Right renal pelvis (tissue), 4 donors: Measurements from ENCODE around the gene PAX5. TPM values are rescaled to one million over a fixed set of nuclear protein-coding genes. Genes with fewer than 3 reads are reported as not detected.

Experiments
- DNase-seq, 4 donors: peaks; one replicate each; pipeline ENCODE4 v3.0.0-alpha.2; 2013; ENCODE audit warnings: low read depth in 4 of 4, low spot score in 3 of 4, missing footprints in 1 of 4
- polyA plus RNA-seq, 4 donors: library from polyadenylated mRNA; unstranded; fragments of 120-200 nt; gene quantifications; one replicate each; pipeline ENCODE4 v1.2.1, GENCODE V29; 2013; ENCODE audit not compliant: insufficient read length in 4 of 4

PAX5 gene
- polyA plus RNA-seq, 4 donors: 0.08 to 0.19 (median 0.16) TPM

DNA sequence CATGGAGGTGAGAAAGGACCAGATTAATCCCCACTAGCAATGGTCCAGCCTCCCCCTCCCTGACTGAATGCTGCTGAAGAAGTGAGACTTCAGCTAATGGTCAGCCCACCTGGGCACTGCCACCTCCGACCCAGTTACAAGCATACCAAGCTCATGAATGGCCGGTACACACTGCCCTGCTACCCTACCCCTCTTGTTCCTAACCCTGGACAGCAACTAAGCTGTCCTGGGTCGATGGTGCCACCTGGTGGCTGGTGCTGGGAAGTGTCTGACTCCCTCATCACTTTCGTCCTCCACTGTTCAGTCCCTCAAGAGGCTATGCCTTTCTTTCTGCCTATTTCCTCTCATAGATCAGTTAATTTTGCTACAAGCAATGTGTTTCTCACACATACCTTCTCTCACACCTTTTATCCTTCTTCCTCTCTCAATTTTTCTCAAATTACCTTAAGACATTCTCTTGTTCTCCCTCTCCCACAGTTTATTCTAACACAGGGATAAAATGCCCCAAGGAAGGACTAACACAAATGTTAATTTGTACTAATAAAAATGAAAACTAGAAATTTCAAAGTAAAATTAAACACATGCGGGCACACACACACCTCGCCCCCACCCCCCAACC is 42.4 kb downstream of the PAX5 start:
- DNase-seq: no peak

DNA sequence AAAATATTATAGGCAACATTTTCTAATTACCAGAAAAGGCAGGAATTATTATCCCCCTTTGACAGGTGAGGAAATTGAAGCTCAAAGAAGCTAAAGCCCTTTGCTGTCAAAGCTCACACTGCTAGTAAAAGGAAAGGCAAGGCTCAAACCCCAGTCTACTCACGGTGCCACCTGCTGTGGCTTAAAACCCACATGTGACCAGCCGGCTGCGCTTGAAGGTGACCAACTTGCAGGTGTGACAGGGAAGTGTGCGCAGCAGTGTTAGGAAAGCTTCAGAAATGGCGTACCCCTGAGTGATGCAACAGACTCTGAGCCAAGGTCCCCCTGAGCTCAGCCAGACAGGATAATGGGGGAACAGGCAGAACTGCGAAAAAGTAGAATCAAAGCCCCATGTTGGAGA is 45.2 kb downstream of the PAX5 start:
- DNase-seq: no peak

DNA sequence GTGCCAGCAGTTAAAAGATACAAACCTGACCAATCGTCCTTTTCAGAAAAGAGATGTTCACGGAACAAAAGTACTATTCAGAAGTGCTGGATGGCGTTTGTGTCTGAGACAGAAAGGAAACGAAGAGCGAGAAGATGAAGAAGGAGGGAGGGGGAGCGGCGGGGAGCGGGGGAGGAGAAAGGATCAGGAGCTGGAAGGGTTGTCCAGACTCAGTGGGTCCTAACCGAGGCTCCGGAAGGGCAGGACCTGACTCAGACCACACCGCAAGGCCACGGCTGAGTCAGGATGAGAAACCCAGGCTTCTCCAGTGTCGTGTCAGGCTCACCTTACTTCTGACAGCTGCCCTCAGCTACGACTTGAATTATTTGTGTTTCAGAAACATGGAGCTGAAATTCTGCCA is 46.2 kb downstream of the PAX5 start:
- DNase-seq: no peak

DNA sequence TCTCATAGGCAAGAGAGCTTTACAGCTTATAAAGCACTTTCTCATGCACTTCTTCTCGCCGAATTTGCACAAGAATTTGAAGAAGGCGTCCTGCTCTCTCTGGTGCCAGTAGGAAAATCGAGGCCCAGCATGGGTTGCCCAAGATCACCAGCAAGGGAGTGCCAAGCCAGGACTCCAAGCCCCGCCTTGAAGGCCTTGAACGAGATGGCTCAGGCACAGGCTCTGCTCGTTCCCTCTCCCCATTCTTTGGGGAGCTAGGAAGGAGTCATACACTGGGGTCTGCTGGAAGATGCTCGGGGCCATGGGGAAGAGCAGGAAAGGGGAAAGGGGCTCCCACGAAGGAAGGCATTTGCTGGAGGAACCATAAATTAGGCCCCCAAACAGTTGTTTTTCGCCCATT is 46.7 kb downstream of the PAX5 start:
- DNase-seq: no peak

DNA sequence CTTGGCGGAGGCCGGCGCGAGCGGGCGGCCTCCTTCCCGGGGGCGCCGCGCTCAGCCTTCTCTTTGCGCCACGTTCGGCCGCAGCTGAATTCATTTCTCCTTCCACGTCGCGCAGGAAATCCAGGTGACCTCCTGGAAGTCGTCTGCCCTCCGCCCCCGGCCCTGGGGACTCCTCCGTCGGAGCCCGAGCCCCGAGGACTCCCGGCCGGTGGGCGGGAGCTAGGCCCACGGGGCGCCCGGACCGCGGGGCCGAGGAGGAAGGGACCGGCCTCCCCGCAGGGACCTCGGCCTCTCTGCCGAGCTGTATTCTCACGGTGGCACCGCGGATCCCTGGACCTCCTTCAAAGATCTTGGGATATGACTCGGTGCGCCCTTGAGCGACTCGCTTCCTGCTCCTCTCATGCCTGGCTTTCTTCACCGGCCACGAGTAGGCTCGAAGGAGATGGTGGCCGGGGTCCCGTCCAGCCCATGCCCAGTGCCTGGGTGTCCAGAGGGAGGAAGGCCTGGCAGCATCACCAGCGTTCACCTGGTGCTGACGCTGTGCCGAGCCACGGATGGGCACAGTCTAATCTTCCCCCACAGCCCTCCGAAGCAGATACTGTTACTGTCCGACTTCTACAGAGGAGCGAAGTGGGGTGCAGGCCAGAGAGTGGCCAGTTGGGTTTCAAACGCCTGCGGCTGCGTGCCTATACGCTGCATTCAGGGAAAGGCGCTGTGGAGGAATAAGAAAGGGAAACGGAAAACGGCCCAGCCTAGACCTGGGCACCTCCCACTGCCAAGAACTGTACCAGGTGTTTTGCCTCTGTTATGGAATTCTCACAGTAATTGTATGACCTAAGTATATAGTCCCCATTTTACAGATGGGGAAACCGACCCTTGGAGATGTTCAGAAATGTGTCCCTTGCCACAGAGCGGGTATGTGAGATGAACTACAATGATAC is 47.3 kb downstream of the PAX5 start:
- DNase-seq: no peak

DNA sequence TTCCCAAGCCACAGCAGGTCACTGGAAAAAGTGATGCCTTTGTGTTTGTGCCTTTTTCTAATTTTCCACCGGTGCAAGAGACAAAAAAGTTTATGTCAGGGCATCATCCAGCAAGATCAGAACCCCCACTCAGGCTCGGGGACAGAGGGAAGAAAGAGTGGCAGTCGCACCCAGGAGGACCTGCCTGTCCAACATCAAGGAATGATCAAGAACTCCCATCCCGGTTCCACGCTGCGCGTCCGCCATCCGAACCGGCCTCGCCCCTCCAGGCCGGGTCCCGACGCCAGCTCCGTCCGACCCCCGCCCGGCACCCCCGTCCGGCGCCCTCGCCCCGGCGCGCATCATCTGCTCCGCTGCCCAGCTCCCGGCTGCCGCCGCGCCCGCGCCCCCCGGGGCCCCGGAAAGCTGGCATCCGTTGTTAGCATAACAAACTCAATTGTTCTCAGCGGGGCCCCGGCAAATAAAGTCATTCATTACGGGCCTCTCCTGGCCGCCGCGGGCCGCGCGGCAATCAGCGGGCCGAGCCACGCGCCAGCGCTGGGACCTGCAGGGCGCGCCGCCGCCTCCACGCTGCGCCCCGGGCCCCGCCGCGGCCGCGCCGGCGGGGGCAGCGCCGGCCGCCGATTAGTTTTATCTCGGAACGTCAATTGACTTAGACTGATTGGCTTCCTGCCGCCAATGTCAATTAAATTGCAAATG is 48.1 kb downstream of the PAX5 start:
- no peak for DNase-seq

DNA sequence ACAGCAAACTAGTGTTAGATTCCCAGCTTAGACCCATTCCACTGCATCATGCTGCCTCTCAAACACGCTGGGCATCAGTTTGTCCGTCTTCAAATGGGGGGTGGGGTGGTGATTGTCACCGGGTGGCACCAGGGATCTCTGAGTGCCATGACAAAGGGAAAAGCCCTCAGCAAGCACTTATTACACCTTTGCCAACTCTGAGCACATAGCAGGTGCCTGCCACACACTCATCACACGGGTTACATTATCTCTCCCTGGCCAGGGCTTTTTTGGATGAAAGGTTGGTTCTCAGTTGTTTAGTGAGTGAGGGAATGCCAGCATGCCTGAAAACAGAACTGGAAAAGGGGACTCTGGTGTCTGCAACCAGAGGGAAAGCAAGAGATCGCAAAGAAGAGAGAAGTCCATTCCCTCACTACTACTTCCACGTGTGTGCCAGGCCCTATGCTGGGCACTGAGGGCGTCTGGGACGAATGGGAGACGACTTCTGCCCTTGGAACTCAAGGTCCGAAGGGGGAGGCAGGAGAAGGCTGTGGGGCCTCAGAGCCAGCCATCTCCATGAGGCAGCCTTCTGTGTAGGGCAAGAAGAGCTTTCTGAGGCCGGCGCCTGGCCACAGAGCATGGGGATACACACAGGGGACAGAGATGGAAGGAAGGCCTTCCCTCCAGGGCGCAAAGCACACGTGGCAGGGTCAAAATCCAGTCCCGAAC is 48.9 kb downstream of the PAX5 start:
- DNase-seq: no peak

DNA sequence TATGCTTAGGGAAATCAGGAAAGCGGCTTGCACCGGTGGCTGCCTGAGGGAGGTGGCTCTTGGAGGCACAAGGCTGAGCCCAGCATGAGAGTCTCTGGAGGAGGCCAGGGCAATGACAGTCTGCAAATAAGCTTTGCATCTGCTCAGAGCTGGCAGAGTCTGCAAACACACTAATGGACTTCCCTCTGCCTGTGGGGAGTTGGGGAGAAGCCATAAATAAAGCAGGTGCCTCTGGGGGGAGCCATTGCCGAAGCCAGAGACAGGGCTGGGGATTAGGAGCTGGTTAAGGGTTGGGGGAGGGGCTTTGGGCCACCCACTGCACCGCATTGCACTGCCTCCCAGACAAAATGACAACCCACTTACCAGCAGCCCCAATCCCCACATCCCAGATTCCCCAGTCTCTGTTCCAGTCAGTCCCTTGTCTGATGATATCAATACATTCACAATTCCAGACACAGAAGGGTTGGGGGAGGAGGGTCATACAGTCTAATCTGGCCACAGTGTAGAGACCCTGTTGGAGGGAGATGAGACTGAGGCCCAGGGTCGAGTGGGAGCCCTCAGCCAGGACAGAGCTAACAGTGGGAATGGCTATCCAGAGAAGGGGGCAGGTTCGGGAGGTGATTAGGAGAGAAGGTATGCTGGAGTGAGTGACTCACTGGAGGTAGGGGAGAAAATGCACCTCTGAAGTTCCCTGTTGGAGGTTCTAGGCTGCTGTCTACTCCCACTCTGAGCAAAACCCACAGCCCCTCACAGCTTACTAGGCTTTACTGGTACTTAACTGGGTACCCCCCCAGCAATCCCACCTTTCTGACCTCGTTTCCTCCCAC is 53.7 kb downstream of the PAX5 start:
- no peak for DNase-seq

DNA sequence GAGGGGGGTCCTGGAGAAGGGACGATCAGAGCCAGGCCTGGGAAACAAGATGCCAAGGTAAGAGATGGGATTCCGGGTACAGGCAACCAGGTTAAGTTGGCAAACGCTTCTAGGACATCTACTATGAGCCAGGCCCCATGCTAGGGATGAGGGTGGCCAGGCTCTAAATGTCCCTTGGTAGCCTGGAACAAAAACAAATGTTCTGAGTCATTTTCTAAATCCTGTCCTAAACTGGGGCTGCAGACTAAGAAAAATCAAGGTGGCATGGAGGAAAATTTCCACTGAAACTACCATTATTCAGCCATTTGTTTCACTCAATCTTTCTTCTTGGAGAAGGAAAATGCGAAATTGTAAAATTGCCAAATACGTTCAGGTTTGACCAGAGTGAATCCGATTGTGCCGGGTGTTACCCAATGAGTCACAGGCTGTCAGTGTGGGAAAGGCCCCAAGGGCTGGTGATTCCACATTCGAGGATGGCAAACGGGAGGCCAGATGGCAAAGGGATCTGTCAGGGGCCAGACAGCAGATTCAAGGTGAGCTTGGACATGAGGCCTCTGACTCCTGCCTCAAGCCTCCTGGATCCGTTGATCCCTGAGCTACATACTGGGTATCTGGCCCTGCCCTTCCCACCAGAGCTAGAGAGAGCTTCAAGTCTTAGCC is 57.6 kb downstream of the PAX5 start:
- DNase-seq: no peak

DNA sequence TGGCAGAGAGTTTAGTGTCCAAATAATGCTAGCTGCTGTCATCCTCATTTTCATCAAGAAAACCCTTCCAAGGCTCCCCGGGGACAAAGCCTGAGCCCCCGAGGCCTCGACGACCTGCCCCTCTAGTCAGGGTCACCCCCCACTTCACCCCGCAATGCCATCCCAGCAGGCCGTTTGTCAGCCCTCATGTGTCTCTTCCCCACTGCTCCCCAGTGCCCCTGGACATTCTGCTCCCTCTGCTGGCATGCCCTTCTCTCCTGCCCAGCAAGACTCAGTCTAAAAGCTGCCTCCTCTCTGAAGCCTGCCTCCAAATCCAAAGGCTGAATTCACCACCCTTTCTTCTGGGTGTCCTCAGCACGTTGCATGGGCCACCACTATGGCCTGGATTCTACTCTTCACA is 59.3 kb downstream of the PAX5 start:
- DNase-seq: no peak

DNA sequence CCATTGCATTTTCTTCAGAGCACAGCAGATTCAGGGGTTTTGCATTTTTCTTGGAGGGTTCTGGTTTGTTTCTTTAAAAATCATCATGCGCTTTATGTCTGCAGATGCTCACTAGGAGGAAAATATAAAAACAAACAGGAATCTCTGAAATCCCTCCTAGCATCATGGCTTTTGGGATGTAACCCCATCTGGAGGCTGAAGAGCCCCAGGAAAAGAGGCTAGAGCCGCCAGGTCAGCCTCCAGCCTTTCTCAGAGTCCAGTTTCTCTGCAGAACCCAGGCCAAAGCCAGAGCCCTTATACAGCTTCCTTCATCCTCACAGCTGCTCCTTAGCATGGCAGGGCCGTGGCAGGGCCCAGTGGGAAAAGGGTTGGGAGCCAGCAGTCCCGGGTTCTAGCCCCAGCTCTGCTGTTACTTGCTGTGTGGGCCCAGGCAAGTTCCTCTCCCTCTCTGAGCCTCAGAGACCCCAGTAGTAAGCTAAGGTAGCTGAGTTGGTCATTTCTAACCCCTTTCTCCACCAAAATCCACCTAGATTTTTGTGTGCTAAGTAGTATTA is 62.1 kb downstream of the PAX5 start:
- DNase-seq: no peak

DNA sequence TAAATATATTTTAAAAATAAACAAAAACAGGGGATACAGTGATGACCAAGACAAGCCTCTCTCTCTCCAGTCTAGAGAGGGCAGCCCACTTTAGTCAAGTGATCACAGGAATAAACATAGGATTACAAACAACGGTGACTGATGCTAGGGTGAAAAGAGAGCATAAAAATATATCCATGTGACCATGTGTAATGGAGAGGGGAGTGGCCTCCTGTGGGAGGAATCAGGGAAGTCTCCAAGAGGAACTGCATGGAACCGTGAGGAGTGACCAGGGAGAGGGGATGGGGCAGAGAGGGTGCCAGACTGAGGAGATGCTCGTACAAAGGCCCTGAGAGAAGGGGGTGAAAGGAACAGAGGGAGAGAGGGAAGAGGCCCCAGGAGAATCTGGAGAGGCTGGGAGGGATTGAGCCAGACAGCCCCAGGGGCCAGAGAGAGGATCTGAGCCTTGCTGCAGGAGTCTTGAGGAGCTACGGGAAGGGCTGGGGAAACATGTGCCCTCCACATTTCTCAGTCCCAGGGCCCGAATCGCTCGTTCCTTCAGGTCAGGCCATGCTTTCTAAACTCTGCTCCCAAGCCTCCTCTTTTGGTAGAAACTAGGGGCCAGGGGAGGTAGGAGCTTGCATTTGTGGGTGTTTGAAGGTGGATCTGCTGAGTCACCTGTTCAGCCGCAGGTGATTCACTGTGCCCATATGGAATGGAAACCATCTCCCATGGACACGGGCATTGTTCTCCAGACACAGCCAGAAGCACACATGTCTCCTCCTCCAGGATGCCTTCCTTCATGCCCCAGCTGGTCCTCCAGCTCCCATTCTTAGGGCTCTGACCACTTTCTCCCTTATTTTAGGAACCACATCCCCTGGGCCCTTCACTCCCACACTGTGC is 63.8 kb downstream of the PAX5 start:
- no peak for DNase-seq

DNA sequence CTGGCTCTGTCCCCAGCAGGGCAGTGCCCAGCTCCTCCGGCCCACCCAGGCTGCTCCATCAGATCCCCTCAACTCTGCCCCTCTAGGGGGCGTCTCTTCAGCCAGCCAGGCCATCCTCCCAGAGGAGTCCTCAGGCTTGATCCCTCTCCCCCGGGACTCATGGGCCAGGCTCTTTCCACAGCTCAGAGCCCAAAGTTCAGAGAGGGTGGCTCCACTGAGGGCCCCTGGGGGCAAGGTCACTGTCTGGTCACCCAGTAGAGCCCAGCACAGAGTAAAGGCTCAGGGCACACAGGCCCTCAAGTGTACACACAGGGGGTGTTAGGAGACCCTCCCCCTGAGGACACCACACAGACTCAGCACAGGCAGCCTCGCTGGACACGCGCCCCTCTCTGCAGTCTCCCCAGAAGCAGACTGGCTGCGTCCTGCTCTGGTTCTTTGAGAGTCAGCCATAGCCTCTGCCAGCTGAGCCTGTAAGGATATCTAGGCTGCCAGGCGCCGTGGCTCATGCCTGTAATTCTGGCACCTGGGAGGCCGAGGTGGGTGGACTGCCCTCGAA is 64.8 kb downstream of the PAX5 start:
- no peak for DNase-seq

DNA sequence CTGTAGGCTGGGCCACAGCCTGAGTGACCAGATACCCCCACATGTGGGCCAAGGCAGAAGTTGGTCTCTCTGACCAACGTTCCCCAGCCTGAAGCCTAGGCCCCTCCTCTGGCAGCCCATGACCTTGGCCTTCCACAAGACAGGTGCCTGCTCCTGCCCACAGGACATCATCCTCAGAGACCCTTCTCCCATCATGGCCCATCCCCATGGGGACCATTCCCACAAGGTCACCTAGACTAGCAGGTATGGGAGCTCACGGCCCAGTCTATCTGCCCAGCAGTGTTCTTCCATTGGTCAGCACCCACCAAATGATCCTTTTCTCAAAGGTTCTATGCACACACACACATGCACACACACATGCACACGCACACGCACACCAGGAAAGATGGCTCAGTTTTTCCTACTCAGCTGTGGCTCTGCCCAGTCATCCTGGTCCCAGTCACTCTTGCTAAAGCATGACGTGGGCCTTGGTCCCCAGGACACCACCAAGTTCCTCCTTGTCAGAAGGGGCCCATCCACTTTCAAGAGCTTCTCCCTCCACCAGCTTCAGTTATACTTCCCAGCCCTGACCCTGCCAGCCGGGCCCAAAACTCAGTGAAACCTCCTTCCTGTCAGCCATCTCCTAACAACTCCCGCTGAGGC is 65.4 kb downstream of the PAX5 start:
- no peak for DNase-seq

DNA sequence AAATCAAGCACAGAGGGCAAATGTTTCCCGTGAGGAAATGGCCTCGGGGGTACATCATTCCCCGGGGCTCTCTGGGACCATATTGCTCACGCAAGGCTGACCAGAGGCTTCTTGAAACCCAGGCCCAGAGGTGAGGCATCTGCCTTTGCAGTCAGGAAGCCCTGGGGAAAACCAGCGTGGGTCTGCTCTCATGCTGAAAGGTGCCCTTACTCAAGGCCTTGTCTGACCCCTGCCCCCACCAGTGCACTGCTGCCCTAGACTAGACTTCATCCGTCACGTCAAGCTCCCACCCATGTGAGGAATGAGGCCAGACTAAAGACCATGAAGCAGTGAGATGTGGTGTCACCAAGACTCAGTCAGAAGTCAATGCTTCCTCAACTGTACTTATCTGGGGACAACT is 66.1 kb downstream of the PAX5 start:
- DNase-seq: no peak

DNA sequence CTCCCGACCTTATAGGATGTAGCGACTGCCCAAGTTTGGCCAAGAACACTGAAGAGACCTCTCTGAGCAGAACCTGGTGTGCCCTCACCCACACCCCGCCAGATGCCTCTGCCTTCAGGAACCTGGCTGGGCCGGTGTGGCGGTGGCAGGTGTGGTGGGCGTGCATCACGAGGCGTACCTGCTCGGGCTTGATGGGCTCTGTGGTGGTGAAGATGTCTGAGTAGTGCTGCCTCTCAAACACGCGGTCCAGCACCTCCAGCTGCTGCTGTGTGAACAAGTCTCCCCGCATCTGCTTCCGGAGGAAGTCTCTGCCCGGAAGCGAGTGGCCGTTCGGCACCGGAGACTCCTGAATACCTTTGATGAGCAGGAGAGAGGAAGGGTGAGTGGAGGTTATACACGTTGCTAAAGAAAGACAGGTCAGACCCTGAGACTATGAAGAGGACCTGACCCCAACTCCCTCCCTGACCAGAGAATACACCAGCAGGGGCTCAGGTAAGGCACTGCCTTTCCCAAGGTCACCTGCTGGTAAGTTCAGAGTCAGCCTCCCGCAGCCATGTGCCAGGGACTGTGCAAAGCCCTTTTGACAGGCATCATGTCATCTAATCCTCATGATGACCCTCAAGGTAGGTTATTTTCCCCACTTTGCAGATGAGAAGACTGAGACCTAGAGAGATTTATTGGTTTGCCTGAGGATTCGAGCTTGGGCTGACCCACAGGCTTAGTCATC is 67.5 kb downstream of the PAX5 start:
- no peak for DNase-seq

DNA sequence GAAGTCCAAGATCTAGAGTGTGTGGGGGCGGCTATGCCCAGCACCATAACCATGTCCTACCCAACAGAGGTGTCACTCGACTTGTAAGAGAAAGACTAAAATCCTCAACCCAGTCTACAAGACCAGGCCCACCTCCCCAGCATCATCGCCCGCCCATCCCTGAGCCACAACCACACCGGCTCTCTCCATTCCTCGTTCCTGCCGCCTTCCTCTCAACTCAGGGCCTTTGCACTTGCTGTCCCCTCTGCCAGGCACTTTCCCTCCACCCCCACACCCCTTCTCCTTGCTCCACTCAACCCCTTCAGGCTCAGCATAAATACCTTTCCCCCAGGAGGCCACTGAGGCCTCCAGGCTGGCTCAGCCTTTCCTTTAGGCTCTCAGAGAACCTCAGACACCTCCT is 69.3 kb downstream of the PAX5 start:
- no peak for DNase-seq
